Activated CD4-positive, alpha-beta T cell treated with anti-CD3 and anti-CD28 coated beads for 1 hour (primary cell): ENCODE measurements around the gene PCNT.
"Not testable (repeated sequence)": the region's sequence is repeated elsewhere in the genome, so short reads cannot be mapped to it uniquely, and the experiment has no call there.

Experiments used
- DNase-seq: peaks from one replicate; pipeline ENCODE4 v3.0.0-alpha.2; 2020

PCNT gene

DNA sequence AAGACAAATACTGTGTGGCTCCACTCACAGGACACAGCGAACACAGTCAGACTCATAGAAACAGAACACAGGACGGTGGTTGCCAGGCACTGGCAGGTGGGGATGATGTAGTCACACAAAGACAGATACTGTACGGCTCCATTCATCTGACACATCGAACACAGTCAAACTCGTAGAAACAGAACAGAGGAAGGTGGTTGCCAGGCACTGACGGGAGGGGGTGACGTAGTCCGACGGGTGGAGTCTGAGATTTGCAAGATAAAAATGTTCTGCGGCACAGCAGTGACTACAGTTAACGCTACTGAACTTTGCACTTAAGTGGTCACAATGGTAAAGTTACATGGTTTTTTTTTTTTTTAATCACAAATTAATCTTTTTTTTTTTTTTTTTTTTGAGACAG lies 19.0 kb upstream of the PCNT start:
- no peak for DNase-seq

GRCh38 chr21:46307625-46308024 lies 16.3 kb upstream of the PCNT start:
- DNase-seq = no peak

- no peak for DNase-seq
These were observed 15.5 kb upstream of the PCNT start for GRCh38 chr21:46308431-46308830.

- DNase-seq = not testable (repeated sequence)
These were observed 13.7 kb upstream of the PCNT start for GRCh38 chr21:46310260-46310659.

GRCh38 chr21:46311568-46311967 lies 12.4 kb upstream of the PCNT start:
- no peak for DNase-seq

- DNase-seq = no peak
These were observed 11.0 kb upstream of the PCNT start for GRCh38 chr21:46312949-46313348.

- no peak for DNase-seq
These were observed 9.4 kb upstream of the PCNT start for GRCh38 chr21:46314441-46315020.

DNA sequence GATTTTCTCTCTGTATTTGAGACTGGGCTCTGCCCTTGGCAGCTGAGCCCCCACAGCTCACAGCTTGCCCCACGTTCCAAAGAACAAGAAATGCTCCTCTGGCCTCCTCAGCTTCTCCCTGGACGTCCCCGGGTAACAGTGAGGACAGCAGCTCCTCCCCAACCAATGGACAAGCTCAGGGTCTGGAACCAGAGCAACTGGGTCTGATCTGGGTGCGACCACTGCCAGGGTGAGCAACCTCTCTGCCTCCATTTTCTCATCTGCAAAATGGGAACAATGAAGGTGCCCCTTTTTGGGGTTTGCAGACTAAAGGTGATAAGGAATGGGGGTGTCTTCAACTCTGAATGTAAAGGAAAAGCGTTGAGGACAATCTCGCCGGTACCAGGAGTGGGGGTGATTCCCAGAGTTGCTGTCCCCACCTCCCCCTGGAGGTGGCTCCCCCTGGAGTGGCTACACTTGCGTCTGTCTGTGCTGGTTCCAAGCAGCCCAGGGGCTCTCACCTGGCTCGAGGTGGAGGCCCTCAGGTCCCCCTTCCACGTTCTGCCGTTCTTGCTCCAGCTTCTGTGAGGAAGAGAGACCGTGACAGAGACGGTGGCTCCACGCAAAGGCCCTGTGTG lies 7.1 kb upstream of the PCNT start:
- DNase-seq = no peak

- DNase-seq = no peak
These were observed 6.1 kb upstream of the PCNT start for GRCh38 chr21:46317710-46318463.

- DNase-seq = no peak
These were observed 5.5 kb upstream of the PCNT start for GRCh38 chr21:46318464-46318845.

GRCh38 chr21:46319186-46319585 lies 4.8 kb upstream of the PCNT start:
- DNase-seq = no peak

DNA sequence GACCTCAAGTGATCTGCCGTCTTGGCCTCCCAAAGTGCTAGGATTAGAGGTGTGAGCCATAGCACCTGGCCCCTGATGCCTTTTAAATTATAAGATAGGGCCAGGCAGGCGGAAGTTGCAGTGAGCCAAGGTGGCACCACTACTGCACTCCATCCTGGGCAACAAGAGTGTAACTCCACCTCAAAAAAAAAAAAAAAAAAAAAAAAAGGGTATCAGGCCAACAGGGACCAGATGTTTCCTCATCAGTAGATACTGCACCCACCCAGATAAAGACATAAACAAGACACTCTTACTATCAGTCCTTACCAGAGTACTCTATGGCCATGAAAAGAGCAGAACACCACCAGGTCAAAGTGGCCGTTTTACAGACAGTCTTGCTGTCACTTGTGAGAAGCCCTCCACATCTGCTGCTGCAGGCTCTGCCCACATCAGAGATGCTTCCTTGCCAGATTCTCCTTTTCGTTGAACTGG lies 3.6 kb upstream of the PCNT start:
- DNase-seq = no peak

DNA sequence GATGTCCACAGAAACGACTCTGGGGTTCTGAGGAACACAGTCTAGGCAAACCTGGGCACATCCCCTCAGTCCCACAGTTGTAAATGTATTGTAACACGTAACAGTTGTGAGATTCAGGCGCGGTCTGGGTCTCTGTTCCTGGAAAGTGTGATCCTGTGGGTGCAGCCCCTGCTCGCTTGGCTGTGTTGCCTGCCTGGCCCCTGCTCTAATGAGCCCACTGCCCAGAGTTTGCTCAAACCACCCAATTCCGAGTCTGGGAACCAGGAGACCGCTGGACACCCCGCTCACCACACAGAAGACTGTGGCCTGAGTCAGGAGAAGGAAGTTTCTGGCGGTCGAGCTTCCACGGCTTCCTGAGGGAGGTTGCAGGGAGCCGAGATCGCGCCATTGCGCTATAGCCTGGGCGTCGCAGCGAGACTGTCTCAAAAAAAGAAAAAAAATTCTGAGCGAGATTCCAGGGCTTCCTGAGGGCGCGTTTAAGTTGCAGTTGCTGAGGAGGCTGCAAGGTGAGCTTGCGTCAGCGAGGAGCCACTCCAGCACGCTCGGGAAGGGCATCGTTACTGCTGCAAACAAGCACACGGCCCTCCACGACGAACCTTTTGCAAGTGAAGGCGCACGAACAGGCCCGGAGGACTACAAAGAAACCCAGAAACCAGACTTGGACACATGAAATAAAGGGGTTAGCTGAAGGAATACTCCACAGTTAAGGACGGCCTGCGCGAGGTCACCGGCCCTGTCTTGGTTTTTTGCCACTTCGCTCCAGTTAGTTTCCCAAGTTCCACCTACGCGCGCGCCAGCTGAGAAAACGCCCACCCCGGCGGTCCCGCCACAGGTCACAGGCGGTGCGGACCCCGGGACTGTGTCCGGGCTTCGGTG lies 1.4 kb upstream of the PCNT start:
- no peak for DNase-seq

DNA sequence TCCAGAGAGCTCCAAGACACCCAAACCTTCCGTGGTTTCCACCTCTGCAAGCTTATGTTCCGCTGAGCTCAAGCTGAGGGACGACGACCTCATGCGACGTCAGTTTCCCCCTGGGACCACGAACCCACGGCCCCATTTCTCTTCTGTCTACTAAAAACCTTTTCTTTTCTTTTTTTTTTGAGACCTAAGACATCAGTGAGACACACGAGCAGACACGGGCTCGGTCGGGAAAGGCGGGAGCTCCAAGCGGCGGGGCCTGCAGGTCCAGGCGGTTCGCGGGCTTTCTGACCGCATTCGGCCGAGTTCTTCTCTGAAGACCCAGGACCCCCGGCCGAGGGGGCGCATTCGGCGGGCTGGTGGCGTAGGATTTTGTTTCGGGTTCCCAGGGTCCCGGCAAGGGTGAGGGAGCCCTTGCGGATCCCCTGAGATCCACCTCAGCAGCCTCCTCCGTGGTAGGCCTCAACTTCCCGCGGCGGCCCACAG lies 688 bp upstream of the PCNT start:
- DNase-seq = no peak

DNA sequence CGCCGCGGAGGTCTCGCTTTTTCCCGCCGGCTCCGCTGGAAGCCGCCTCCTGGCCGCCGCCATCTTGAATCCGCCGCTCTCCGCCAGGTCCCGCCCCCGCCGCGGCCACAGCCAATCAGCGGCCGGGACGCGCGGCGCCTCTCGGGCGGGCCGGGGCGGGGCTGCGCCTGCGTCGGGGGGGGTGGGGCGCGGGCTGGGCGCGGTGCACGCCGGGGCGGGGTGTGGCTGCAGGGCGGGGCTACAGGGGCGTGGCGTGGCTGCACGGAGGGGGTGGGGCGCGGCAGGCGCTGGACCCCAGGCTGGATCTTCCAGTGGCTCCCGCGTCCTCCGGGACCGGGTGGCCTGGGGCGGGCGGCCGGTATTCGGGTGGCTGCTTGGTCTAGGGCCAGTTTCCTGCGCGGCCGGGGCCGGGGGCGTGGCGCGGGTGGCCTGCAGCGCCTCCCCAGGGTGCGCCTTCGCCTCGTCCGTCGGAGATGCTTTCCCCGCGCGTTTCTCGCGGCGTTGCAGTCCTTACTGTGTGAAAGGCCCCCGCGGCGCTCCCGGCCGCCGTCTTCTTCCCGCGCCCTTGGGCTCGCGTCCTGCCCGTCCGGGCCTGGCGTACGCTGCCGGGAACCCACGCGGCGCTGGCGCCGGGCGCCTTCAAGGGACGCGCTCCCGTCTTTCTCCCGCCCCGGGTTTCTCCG lies 575 bp downstream of the PCNT start:
- peak; percentile 81 for DNase-seq

GRCh38 chr21:46325073-46325912 lies 1.3 kb downstream of the PCNT start:
- no peak for DNase-seq

- DNase-seq = no peak
These were observed 2.3 kb downstream of the PCNT start for GRCh38 chr21:46326110-46326703.

- no peak for DNase-seq
These were observed 3.8 kb downstream of the PCNT start for GRCh38 chr21:46327711-46328110.

GRCh38 chr21:46328151-46328550 lies 4.2 kb downstream of the PCNT start:
- no peak for DNase-seq

DNA sequence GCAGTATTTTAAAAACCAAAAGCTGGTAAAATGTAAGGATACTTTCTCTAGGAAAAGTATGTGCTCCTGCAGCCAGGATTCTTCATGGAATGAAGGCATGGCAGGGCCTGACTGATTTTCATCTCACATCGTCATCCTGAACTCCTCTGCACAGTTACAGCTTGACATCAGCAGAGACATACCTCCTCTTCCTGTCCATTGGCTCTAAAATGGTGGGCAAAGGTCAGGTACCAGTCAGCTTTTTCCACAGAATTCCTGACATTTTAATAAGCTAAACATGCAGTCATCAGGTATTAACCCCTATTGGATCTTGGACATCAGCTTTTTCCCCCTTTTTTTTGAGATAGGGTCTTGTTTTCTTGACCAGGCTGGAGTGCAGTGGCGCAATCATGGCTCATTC lies 5.8 kb downstream of the PCNT start:
- no peak for DNase-seq
